Tibial nerve (tissue), 4 donors: ENCODE measurements around the gene SGTA. TPM values are rescaled to one million over a fixed set of nuclear protein-coding genes. Genes with fewer than 3 reads are reported as not detected.

Experiments
- DNase-seq, 2 donors: peaks; one replicate each; pipeline ENCODE4 v3.0.0-alpha.2; 2019; ENCODE audit warnings: low spot score in 2 of 2
- H3K27ac ChIP-seq, 4 donors: fragments of 200-600 bp; sonication (generic) in 3 of 4; one replicate each; pipeline ENCODE4 v1.5.1; 2017 to 2019; ENCODE audit warnings: mild to moderate bottlenecking in 1 of 4
- H3K27me3 ChIP-seq, 2 donors: fragments of 200-600 bp; sonication (generic) in 1 of 2; one replicate each; pipeline versions ENCODE4 v1.5.1 to v1.6.0; 2017 to 2019
- H3K36me3 ChIP-seq, 3 donors: fragments of 200-600 bp; sonication (generic); one replicate each; pipeline ENCODE4 v1.5.1; 2018 to 2019
- H3K4me1 ChIP-seq, 4 donors: fragments of 200-600 bp; sonication (generic) in 3 of 4; one replicate each; pipeline ENCODE4 v1.5.1; 2017 to 2019
- H3K4me3 ChIP-seq, 4 donors: fragments of 200-600 bp; sonication (generic) in 3 of 4; one replicate each; pipeline ENCODE4 v1.5.1; 2017 to 2019; ENCODE audit warnings: mild to moderate bottlenecking in 1 of 4, moderate library complexity in 1 of 4
- H3K9me3 ChIP-seq, 4 donors: fragments of 200-600 bp; sonication (generic) in 3 of 4; one replicate each; pipeline ENCODE4 v1.5.1; 2017 to 2019
- EP300 ChIP-seq, 2 donors: sonication (generic); formaldehyde crosslinking; IDR thresholded peaks; one replicate each; pipeline ENCODE4 v1.6.1; 2017; ENCODE audit warnings: antibody characterized with exemption in 2 of 2, mild to moderate bottlenecking in 1 of 2
- POLR2A ChIP-seq, 2 donors: fragments of 450-650 bp; IDR thresholded peaks; one replicate each; pipeline ENCODE4 v1.6.1; 2017; ENCODE audit warnings: antibody characterized with exemption in 2 of 2, mild to moderate bottlenecking in 2 of 2, moderate library complexity in 2 of 2
- WGBS, 2 donors: methylation state at CpG; one replicate each; pipeline ENCODE4 v1.1.5; 2018; 5-methylcytosine and 5-hydroxymethylcytosine counted together
- total RNA-seq, 4 donors: library from RNA; depleted of rRNA; stranded (reverse); fragments of >200 nt; gene quantifications; one replicate each; pipeline ENCODE4 v1.1.0, GENCODE V29; 2016
- TF ChIP-seq, protein P1 (sequence below), 5 experiments: fragments of 200-600 bp in 3 of 5; fragments of 450-650 bp in 2 of 5; sonication (generic) in 3 of 5; IDR thresholded peaks; one replicate each; pipeline ENCODE4 v1.5.1; 2016 to 2019; ENCODE audit warnings: antibody characterized with exemption in 5 of 5, mild to moderate bottlenecking in 3 of 5, moderate library complexity in 2 of 5

SGTA gene
- total RNA-seq, 4 donors from 2014 or later, result 40.2 to 47.6 (median 44.9) TPM

DNA sequence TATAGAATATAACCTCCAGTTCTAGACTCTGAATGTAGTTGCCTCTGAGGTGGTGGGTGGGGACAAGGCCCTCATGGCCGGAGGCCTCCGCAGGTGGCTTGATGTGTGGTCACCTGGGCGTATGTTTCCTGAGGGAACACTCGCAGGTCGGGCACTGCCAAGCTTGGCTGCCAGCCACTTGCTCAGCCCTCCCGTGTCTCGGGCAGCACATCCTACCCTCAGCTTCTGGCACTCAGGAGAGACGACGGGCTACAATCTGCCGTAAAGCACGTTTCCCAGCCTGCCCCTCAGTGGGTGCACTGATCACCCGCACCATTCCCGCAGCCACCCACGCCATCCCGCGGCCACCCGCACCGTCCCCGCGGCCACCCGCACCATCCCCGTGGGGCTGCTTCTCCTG lies 17.4 kb upstream of the SGTA start:
- Histone ChIP-seq H3K27ac (no peak overlapping the region), H3K36me3 (peaks cover 0 to 98% (median 5%) of the 10 kb centered on the region in 3 donors), H3K4me3 (no peak overlapping the region), H3K9me3 (no peaks in the 10 kb centered on the region), H3K4me1 (no peaks in the 10 kb centered on the region), H3K27me3 (no peaks in the 10 kb centered on the region)
- DNase-seq, result no peak
- 96 to 98% methylated on average over 11 to 22 of the region's 22 CpGs for WGBS, 2 donors
- TF ChIP-seq, protein P1, sequence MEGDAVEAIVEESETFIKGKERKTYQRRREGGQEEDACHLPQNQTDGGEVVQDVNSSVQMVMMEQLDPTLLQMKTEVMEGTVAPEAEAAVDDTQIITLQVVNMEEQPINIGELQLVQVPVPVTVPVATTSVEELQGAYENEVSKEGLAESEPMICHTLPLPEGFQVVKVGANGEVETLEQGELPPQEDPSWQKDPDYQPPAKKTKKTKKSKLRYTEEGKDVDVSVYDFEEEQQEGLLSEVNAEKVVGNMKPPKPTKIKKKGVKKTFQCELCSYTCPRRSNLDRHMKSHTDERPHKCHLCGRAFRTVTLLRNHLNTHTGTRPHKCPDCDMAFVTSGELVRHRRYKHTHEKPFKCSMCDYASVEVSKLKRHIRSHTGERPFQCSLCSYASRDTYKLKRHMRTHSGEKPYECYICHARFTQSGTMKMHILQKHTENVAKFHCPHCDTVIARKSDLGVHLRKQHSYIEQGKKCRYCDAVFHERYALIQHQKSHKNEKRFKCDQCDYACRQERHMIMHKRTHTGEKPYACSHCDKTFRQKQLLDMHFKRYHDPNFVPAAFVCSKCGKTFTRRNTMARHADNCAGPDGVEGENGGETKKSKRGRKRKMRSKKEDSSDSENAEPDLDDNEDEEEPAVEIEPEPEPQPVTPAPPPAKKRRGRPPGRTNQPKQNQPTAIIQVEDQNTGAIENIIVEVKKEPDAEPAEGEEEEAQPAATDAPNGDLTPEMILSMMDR (IDR thresholded peaks at IDR 0.05), result no peak
- no peak for TF ChIP-seq POLR2A (IDR thresholded peaks at IDR 0.05)
- no peak for TF ChIP-seq EP300 (IDR thresholded peaks at IDR 0.05)

DNA sequence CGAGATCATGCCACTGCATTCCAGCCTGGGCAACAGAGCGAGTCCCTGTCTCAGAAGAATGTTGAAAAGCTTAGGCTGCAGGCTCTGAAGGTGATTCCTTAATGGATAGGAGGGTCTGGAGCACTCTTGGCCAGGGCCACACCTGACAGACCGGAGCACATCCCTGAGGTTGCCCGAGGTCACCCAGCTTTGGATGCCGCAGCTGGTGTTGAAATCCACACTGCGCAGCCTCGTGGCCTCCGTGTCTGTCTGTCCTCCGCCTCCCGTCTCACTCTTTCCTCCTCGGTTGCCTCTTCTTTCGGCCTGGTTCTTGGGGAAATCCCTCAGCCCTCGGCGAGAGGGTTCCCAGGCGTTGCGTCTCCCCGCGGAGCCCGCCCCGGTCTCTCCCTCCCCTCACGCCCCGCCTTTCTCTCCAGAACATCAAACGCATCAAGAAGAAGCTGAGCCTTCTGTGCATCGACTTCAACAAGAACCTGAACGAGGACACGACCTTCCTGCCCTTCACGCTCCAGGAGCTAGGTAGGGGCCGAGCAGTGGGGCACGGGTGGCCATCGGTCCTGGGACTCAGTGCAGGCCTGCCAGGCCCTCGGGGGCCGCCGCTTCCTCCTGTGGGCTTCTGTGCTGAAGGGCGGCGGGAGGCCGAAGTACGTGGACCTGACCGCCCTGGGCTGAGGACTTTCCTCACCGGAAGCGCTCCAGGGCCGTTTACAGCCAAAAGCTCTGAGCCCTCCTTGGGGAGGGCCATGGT lies 16.4 kb upstream of the SGTA start:
- no peaks in the 10 kb centered on the region for H3K9me3 ChIP-seq
- 93 to 95% methylated on average over 41 of the region's 41 CpGs for WGBS, 2 donors
- no peak overlapping the region for H3K4me3 ChIP-seq
- peaks cover 0 to 98% (median 0%) of the 10 kb centered on the region in 3 donors for H3K36me3 ChIP-seq
- no peak overlapping the region for H3K27ac ChIP-seq
- H3K27me3 ChIP-seq, result no peaks in the 10 kb centered on the region
- H3K4me1 ChIP-seq, result no peaks in the 10 kb centered on the region
- TF ChIP-seq POLR2A (IDR thresholded peaks at IDR 0.05) (no peak), EP300 (IDR thresholded peaks at IDR 0.05) (no peak)
- TF ChIP-seq, protein P1 (IDR thresholded peaks at IDR 0.05), result no peak
- DNase-seq, result no peak

DNA sequence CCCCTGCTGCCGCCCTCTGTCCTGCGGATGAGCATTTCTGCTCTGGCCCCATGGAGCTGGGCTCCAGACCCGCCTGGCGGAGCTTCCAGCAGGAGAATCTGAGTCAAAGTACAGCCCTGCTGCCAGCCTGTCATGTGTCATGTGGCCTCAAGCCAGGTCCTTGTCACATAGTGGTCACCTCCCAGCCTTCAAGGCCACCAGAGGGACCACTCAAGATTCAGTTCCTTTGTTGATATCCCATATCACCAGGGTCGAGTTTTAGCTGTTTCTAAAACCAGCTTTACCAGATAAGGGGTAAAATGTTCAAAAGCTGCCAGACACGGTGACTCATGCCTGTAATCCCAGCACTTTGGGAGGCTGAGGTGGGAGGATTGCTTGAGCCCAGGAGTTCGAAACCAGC lies 15.7 kb upstream of the SGTA start:
- Histone ChIP-seq H3K4me3 (no peak overlapping the region), H3K36me3 (peaks cover 0 to 98% (median 0%) of the 10 kb centered on the region in 3 donors), H3K9me3 (no peaks in the 10 kb centered on the region), H3K27ac (no peak overlapping the region), H3K4me1 (no peaks in the 10 kb centered on the region), H3K27me3 (no peaks in the 10 kb centered on the region)
- DNase-seq, result no peak
- TF ChIP-seq, protein P1 (IDR thresholded peaks at IDR 0.05), result no peak
- TF ChIP-seq EP300 (IDR thresholded peaks at IDR 0.05) (no peak), POLR2A (IDR thresholded peaks at IDR 0.05) (no peak)
- WGBS, 2 donors, result 93 to 96% methylated on average over 5 to 7 of the region's 7 CpGs

DNA sequence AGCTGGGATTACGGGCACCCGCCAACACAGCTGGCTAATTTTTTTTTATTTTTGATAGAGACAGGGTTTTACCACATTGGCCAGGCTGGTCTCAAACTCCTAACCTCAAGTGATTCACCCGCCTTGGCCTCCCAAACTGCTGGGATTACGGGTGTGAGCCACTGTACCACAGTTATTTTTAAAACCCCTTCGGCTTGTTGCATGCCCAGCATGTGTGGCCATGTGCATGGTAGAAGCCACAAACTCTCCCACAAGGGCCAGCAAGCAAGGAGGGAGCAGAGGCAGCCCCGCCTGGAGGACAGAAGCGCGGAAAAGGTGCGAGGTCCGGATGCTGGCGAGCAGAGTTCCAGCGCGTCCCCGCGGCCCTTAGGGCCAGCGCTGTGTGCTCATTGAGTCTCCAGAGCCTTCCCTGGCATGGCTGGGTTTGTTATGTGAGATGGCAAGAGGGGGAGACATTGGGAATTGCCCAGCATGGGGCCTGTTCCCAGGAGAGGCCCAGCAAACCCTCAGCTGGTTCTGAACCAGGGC lies 15.1 kb upstream of the SGTA start:
- TF ChIP-seq EP300 (IDR thresholded peaks at IDR 0.05) (no peak), POLR2A (IDR thresholded peaks at IDR 0.05) (no peak)
- TF ChIP-seq, protein P1 (IDR thresholded peaks at IDR 0.05), result no peak
- H3K27me3 ChIP-seq, result no peaks in the 10 kb centered on the region
- no peaks in the 10 kb centered on the region for H3K9me3 ChIP-seq
- no peaks in the 10 kb centered on the region for H3K4me1 ChIP-seq
- DNase-seq, result no peak
- no peak overlapping the region for H3K4me3 ChIP-seq
- 95% methylated on average over 16 of the region's 16 CpGs for WGBS, 2 donors
- no peak overlapping the region for H3K27ac ChIP-seq
- H3K36me3 ChIP-seq, result peaks cover 0 to 98% (median 0%) of the 10 kb centered on the region in 3 donors

DNA sequence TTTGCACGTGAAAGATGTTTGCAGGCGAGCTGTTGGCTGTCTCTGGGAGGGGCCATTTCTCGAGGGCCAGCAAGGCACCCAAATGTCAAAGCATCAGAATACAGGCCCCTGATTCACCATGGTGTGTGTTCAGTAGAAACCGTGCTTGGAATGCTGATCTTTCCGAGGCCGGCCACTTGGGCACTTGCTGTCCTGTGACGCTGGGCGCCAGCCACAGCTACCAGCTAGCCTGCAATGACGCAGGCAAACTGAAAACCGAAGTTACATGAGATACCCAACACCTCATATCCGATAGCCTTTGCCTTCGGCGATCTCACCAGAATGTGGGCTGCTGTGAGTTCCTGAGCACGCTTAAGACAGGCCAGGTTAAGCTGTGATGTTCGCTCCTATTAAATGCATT lies 14.2 kb upstream of the SGTA start:
- WGBS, 2 donors, result 91 to 94% methylated on average over 15 of the region's 15 CpGs
- H3K27me3 ChIP-seq, result no peaks in the 10 kb centered on the region
- H3K36me3 ChIP-seq, result peaks cover 0 to 99% (median 0%) of the 10 kb centered on the region in 3 donors
- H3K9me3 ChIP-seq, result no peaks in the 10 kb centered on the region
- no peak for DNase-seq
- no peak overlapping the region for H3K4me3 ChIP-seq
- no peaks in the 10 kb centered on the region for H3K4me1 ChIP-seq
- no peak overlapping the region for H3K27ac ChIP-seq
- TF ChIP-seq POLR2A (IDR thresholded peaks at IDR 0.05), result no peak
- TF ChIP-seq, protein P1 (IDR thresholded peaks at IDR 0.05), result no peak
- no peak for TF ChIP-seq EP300 (IDR thresholded peaks at IDR 0.05)
